K562 (cell line): Measurements from ENCODE around the gene SYCE1. TPM values are rescaled to one million over a fixed set of nuclear protein-coding genes. Genes with fewer than 3 reads are reported as not detected.

ENCODE experiments used
- ATAC-seq: fragments of 200-7000 bp; cut with Tn5 transposase; 3 replicates; pipeline ENCODE4 v1.9.1; 2020; ENCODE audit warnings: moderate library complexity
- BruUV-seq: library from RNA; stranded (reverse); fragments of 400-500 nt; replicated peaks from 2 replicates; lab custom pipeline; 2021; lab: Mats Ljungman, UMichigan
- CTCF ChIA-PET: fragments of 300-600 bp; formaldehyde crosslinking; extraction: SDS; loops from one replicate; lab custom pipeline; 2021; ENCODE audit warnings: low intra/inter-chr PET ratio; lab: Yijun Ruan, JAX
- POLR2A ChIA-PET: fragments of 300-600, 350-650 bp; sonication (Branson Sonifier 250); formaldehyde crosslinking; extraction: SDS; loops from one replicate; lab custom pipeline; 2021; ENCODE audit warnings: antibody characterized with exemption, inconsistent platforms; lab: Yijun Ruan, JAX
- DNase-seq, 4 experiments: peaks; one replicate each; pipeline versions ENCODE4 v3.0.0 to v3.0.0-alpha.2; 2011 to 2018; ENCODE audit warnings: low spot score in 3 of 4, mixed read lengths in 3 of 4; ENCODE audit errors: extremely low read depth in 1 of 4
- FAIRE-seq: peaks from 2 replicates; lab custom pipeline; 2011; peaks lifted over from hg19 to GRCh38; lab: Jason Lieb, UNC
- H2AFZ ChIP-seq: 2 replicates; pipeline ENCODE4 v1.6.0; 2011; ENCODE audit warnings: low read depth, low read length, control low read depth, inconsistent platforms
- H3K27ac ChIP-seq: fragments of 200-600 bp; 3 replicates; pipeline ENCODE4 v1.8.0; 2011; ENCODE audit warnings: low read depth, mild to moderate bottlenecking, control low read depth, inconsistent platforms, low read length, moderate library complexity, mixed read lengths; ENCODE audit errors: extremely low read depth
- H3K27me3 ChIP-seq, 2 experiments: fragments of 300-600 bp in 1 of 2; 2 replicates in 1 of 2; 3 replicates in 1 of 2; pipeline versions ENCODE4 v1.6.0 to v1.8.0; 2011; ENCODE audit warnings: inconsistent platforms in 2 of 2, low read length in 2 of 2, mild to moderate bottlenecking in 1 of 2, mixed read lengths in 1 of 2, moderate library complexity in 1 of 2; ENCODE audit not compliant: control insufficient read depth in 2 of 2, insufficient read depth in 2 of 2
- H3K36me3 ChIP-seq: fragments of 300-600 bp; 3 replicates; pipeline ENCODE4 v1.8.0; 2011; ENCODE audit warnings: mild to moderate bottlenecking, low read length, inconsistent platforms; ENCODE audit not compliant: control insufficient read depth, insufficient read depth
- H3K4me1 ChIP-seq, 2 experiments: fragments of 200-600 bp in 1 of 2; replicated peaks in 1 of 2; 2 replicates in 1 of 2; 3 replicates in 1 of 2; pipeline versions ENCODE4 v1.5.1 to v1.8.0; 2011; ENCODE audit warnings: inconsistent platforms in 2 of 2, low read length in 2 of 2, mild to moderate bottlenecking in 1 of 2, mixed read lengths in 1 of 2, moderate library complexity in 1 of 2; ENCODE audit not compliant: control insufficient read depth in 2 of 2, insufficient read depth in 2 of 2
- H3K4me2 ChIP-seq: 2 replicates; pipeline ENCODE4 v1.6.1; 2011; ENCODE audit warnings: low read length, control low read depth, inconsistent platforms, mixed read lengths; ENCODE audit not compliant: insufficient read depth
- H3K4me3 ChIP-seq: fragments of 200-600 bp; sonication (generic), shearing (Covaris generic); 2 replicates; pipeline ENCODE4 v1.5.1; 2016; ENCODE audit warnings: control low read depth, inconsistent platforms
- H3K79me2 ChIP-seq: fragments of 200-600 bp; 3 replicates; pipeline ENCODE4 v1.8.0; 2011; ENCODE audit warnings: low read length, inconsistent platforms; ENCODE audit not compliant: control insufficient read depth, insufficient read depth
- H3K9ac ChIP-seq, 2 experiments: 2 replicates each; pipeline versions ENCODE4 v1.6.0 to v1.6.1; 2011; ENCODE audit warnings: low read depth in 2 of 2, low read length in 2 of 2, control low read depth in 1 of 2, inconsistent platforms in 1 of 2, mild to moderate bottlenecking in 1 of 2, mixed read lengths in 1 of 2; ENCODE audit not compliant: insufficient read depth in 1 of 2
- H3K9me1 ChIP-seq: one replicate; pipeline ENCODE4 v1.6.0; 2011; ENCODE audit warnings: inconsistent platforms, mild to moderate bottlenecking, low read length, moderate library complexity; ENCODE audit not compliant: control insufficient read depth, insufficient read depth
- H3K9me3 ChIP-seq: replicated peaks from 2 replicates; pipeline ENCODE4 v1.5.1; 2011; ENCODE audit warnings: low read depth, low read length, inconsistent platforms; ENCODE audit not compliant: control insufficient read depth, insufficient read depth
- H4K20me1 ChIP-seq: replicated peaks from 2 replicates; pipeline ENCODE4 v1.6.1; 2011; ENCODE audit warnings: low read length, inconsistent platforms, mixed read lengths; ENCODE audit not compliant: control insufficient read depth, insufficient read depth
- BRF2 ChIP-seq: IDR thresholded peaks from 3 replicates; pipeline ENCODE4 v1.6.1; 2011; ENCODE audit warnings: borderline replicate concordance, mild to moderate bottlenecking; ENCODE audit not compliant: insufficient read length, insufficient read depth
- ELF1 ChIP-seq: fragments of 200-800 bp; sonication (Bioruptor generic); IDR thresholded peaks from 2 replicates; pipeline ENCODE4 v1.6.1; 2016; ENCODE audit warnings: missing genetic modification characterization, missing compliant biosample characterization
- FOXA1 ChIP-seq: fragments of 450-650 bp; IDR thresholded peaks from 2 replicates; pipeline ENCODE4 v1.6.1; 2016; ENCODE audit warnings: mild to moderate bottlenecking, borderline replicate concordance
- POLR3A ChIP-seq: IDR thresholded peaks from 2 replicates; pipeline ENCODE4 v1.6.1; 2011; ENCODE audit warnings: borderline replicate concordance, mild to moderate bottlenecking, moderate library complexity; ENCODE audit not compliant: insufficient read length, insufficient read depth; ENCODE audit errors: extremely low read depth
- SAFB ChIP-seq: fragments of 200-400 bp; formaldehyde crosslinking; IDR thresholded peaks from 2 replicates; pipeline ENCODE4 v1.6.1; 2017; ENCODE audit warnings: low read depth, low read length, borderline replicate concordance
- THAP12 ChIP-seq: fragments of 250-450 bp; sonication (Bioruptor Pico); IDR thresholded peaks from 2 replicates; pipeline ENCODE4 v1.9.0; 2021; ENCODE audit warnings: mild to moderate bottlenecking, inconsistent platforms
- ZBTB49 ChIP-seq: sonication (generic); formaldehyde crosslinking; IDR thresholded peaks from 2 replicates; pipeline ENCODE4 v1.8.0; 2022; ENCODE audit warnings: missing genetic modification reagents, mild to moderate bottlenecking, borderline replicate concordance
- ZNF431 ChIP-seq: sonication (generic); formaldehyde crosslinking; IDR thresholded peaks from 2 replicates; pipeline ENCODE4 v1.8.0; 2022; ENCODE audit warnings: mild to moderate bottlenecking, missing genetic modification reagents
- WGBS: fragments of 100-300 bp; shearing (Covaris generic); methylation state at CpG from one replicate; pipeline ENCODE4 v1.1.6; 2016; ENCODE audit warnings: low coverage, mixed read lengths; ENCODE audit not compliant: insufficient coverage; ENCODE audit errors: missing lambda C conversion rate; 5-methylcytosine and 5-hydroxymethylcytosine counted together
- in situ Hi-C: fragments of 300-500 bp; cut with MboI; formaldehyde crosslinking; loops from 4 replicates; pipeline ENCODE4 v1.15.0; 2018; ENCODE audit warnings: inconsistent platforms, mixed read lengths
- intact Hi-C: fragments of 100-400 bp; cut with micrococcal nuclease; formaldehyde crosslinking; loops from 2 replicates; pipeline ENCODE4 v1.14.2; 2022
- polyA plus RNA-seq, 8 experiments: library from polyadenylated mRNA; depleted of rRNA in 4 of 8; stranded (reverse) in 5 of 8; unstranded in 3 of 8; fragments of >200 nt; fragmentation: Nextera tagmentation in 2 of 8; fragmentation: Illumina TruSeq in 1 of 8; extraction: Ambion mirVana in 2 of 8; extraction: Trizol in 1 of 8; gene quantifications; 2 replicates each; pipeline versions ENCODE4 v1.2.1 to v1.2.3, GENCODE V29; 2011 to 2014; ENCODE audit warnings: inconsistent platforms in 1 of 8, missing spikeins in 1 of 8
- total RNA-seq, 7 experiments: library from RNA; depleted of rRNA in 6 of 7; stranded (reverse); fragments of >200 nt in 6 of 7; fragmentation: Illumina TruSeq in 2 of 7; extraction: Trizol in 2 of 7; gene quantifications; 2 replicates each; pipeline versions ENCODE4 v1.2.1 to v1.2.3, GENCODE V29; 2011 to 2021; ENCODE audit warnings: low replicate concordance in 1 of 7

The SYCE1 gene
- total and polyA plus RNA-seq, 9 of the 15 experiments (the other 6 are each of a cell fraction or from before 2014, with no cell fraction given) = not detected

- H3K4me2 ChIP-seq = no peak overlapping the region
- FAIRE-seq (no peak), ATAC-seq (no peak), DNase-seq (no peak)
- H3K4me1 ChIP-seq = peaks cover 0 to 6% of the 10 kb centered on the region in 2 experiments; a peak in 3 of 5 replicates
- H3K36me3 ChIP-seq = no peaks in the 10 kb centered on the region
- intact Hi-C loops = no loop called here
- no TSS peak for BruUV-seq
- H3K9me3 ChIP-seq = no peaks in the 10 kb centered on the region
- H3K9me1 ChIP-seq = no peaks in the 10 kb centered on the region
- H3K4me3 ChIP-seq = no peak overlapping the region
- no peaks in the 10 kb centered on the region for H3K27me3 ChIP-seq
- WGBS = 1% methylated on average over 4 of the region's 4 CpGs
- H3K79me2 ChIP-seq = no peaks in the 10 kb centered on the region
- in situ Hi-C loops = no loop called here
- no peak overlapping the region for H3K27ac ChIP-seq
- no peak overlapping the region for H2AFZ ChIP-seq
- no peak for TF ChIP-seq ZBTB49 (CRISPR knock-in tag)
- TF ChIP-seq BRF2 = no peak
- no peak for TF ChIP-seq ELF1 (tag)
- TF ChIP-seq SAFB = no peak
- TF ChIP-seq THAP12 = no peak
- no peak for TF ChIP-seq POLR3A
- TF ChIP-seq ZNF431 (CRISPR knock-in tag) = no peak
- TF ChIP-seq FOXA1 = no peak
- H3K9ac ChIP-seq = no peak overlapping the region
- CTCF ChIA-PET = no interaction called here
- POLR2A ChIA-PET = interaction anchor here (1.0 kb wide), 1 partner anchor 24 kb away, joined by 3 read pairs; no protein-coding TSS in a partner anchor
- H4K20me1 ChIP-seq = no peaks in the 10 kb centered on the region
These were observed 49.3 kb downstream of the SYCE1 start for GRCh38 chr10:133516057-133516456.
